DMS 273 (cell line): Measurements from ENCODE around the gene CORO2B.

ENCODE experiments used
- DNase-seq: peaks from one replicate; lab custom pipeline; 2025; ENCODE audit not compliant: unreplicated experiment; lab: John Stamatoyannopoulos, UW

CORO2B gene

GRCh38 chr15:68572309-68572708 is 6.5 kb upstream of the CORO2B start:
- DNase-seq = no peak

GRCh38 chr15:68572921-68573320 is 5.9 kb upstream of the CORO2B start:
- no peak for DNase-seq

GRCh38 chr15:68574046-68574445 is 4.7 kb upstream of the CORO2B start:
- DNase-seq = no peak

- DNase-seq = no peak
These were observed 4.2 kb upstream of the CORO2B start for GRCh38 chr15:68574629-68575028.

- DNase-seq = peak; percentile 83
These were observed 2.4 kb upstream of the CORO2B start for GRCh38 chr15:68576235-68576892.

GRCh38 chr15:68578175-68578979 is 416 bp upstream of the CORO2B start:
- peak; percentile 72 for DNase-seq

GRCh38 chr15:68580026-68580882 is 1.5 kb downstream of the CORO2B start:
- no peak for DNase-seq

GRCh38 chr15:68580883-68581155 is 2.0 kb downstream of the CORO2B start:
- no peak for DNase-seq

- peak; percentile 31 for DNase-seq
These were observed 2.9 kb downstream of the CORO2B start for GRCh38 chr15:68581725-68582124.

GRCh38 chr15:68582236-68582635 is 3.4 kb downstream of the CORO2B start:
- no peak for DNase-seq

GRCh38 chr15:68582864-68583263 is 4.1 kb downstream of the CORO2B start:
- no peak for DNase-seq

- peak; percentile 45 for DNase-seq
These were observed 4.5 kb downstream of the CORO2B start for GRCh38 chr15:68583321-68583720.

GRCh38 chr15:68583936-68584755 is 5.4 kb downstream of the CORO2B start:
- DNase-seq = no peak

GRCh38 chr15:68584756-68585573 is 6.2 kb downstream of the CORO2B start:
- DNase-seq = peak; percentile 70

GRCh38 chr15:68585574-68586273 is 6.9 kb downstream of the CORO2B start:
- DNase-seq = no peak

- no peak for DNase-seq
These were observed 7.6 kb downstream of the CORO2B start for GRCh38 chr15:68586274-68586961.

- DNase-seq = no peak
These were observed 9.1 kb downstream of the CORO2B start for GRCh38 chr15:68587769-68588385.

- no peak for DNase-seq
These were observed 10.3 kb downstream of the CORO2B start for GRCh38 chr15:68589053-68589452.
